Stimulated activated CD8-positive, alpha-beta memory T cell treated with anti-CD3 and anti-CD28 coated beads, Interleukin-7, amount 100 ng/mL, for 24 hours (primary cell): ENCODE measurements around the gene DCDC2B.
"Not testable (repeated sequence)": the region's sequence is repeated elsewhere in the genome, so short reads cannot be mapped to it uniquely, and the experiment has no call there.

Experiments
- DNase-seq: peaks from one replicate; pipeline ENCODE4 v3.0.0-alpha.2; 2020; ENCODE audit warnings: low read depth

DCDC2B gene

GRCh38 chr1:32263236-32263593 is 54.3 kb downstream of the DCDC2B start:
- not testable (repeated sequence) for DNase-seq

- no peak for DNase-seq
Measured at GRCh38 chr1:32263744-32264143, 54.9 kb downstream of the DCDC2B start.
